ENCODE measurements around the gene SLC27A4. TPM values are rescaled to one million over a fixed set of nuclear protein-coding genes. Genes with fewer than 3 reads are reported as not detected.

Gene SLC27A4
- total RNA-seq, 6 experiments from 2014 or later, result 15.8 to 97.3 (median 24.1) TPM

DNA sequence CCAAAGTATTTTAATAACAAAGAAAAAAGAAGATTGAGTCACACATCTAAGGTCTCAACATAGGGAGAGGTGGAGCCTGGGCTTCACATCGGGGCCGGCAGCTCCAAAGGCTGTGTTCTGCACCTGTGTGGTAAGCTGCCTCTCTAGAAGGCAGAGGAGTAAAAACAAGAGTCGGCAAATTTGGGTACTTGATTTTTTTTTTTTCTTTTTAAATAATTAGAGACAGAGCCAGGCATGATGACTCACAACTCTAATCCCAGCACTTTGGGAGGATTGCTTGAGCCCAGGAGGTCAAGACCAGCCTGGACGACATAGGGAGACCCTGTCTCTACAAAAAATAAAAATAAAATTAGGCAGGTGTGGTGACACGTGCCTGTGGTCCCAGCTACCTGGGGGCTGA is 35.5 kb downstream of the SLC27A4 start:
- WGBS (ENCODE audit: insufficient coverage, low coverage, low lambda C conversion rate, missing lambda C conversion rate), result 83% methylated on average over 5 of the region's 5 CpGs
- peaks cover 0 to 7% (median 4%) of the 10 kb centered on the region in 4 donors for H3K36me3 ChIP-seq

DNA sequence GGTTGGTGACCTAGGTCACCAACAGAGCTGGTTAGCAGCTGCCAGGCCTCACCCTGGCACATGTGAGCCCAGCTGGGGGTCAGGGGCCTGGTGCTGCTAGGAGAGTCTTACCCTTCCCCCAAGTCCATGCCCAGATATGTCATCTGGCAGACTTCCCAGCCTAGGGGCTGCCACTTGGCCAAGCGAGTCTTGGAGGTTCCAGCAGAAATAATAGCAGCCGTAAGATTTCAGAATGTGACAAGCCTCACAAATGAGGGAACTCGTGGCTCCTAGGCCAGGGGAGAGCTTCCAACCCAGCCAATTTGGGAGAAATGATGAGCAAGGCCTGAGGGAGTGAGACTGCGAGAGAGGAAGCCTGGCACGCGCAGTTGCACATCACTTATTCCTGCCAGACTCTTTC is 41.9 kb downstream of the SLC27A4 start:
- H3K36me3 ChIP-seq, result peaks cover 0 to 10% (median 6%) of the 10 kb centered on the region in 4 donors

More for the DNA sequence above, 35.5 kb downstream of the SLC27A4 start:
- H3K27ac ChIP-seq, result no peak overlapping the region
- H3K4me1 ChIP-seq, result peaks cover 0 to 7% (median 3%) of the 10 kb centered on the region in 4 donors
- H3K9me3 ChIP-seq, result no peaks in the 10 kb centered on the region
- ATAC-seq (no peak), DNase-seq (no peak)
- no peak overlapping the region for H3K4me3 ChIP-seq
- TF ChIP-seq POLR2A (IDR thresholded peaks at IDR 0.05), result no peak
- TF ChIP-seq, protein P1, sequence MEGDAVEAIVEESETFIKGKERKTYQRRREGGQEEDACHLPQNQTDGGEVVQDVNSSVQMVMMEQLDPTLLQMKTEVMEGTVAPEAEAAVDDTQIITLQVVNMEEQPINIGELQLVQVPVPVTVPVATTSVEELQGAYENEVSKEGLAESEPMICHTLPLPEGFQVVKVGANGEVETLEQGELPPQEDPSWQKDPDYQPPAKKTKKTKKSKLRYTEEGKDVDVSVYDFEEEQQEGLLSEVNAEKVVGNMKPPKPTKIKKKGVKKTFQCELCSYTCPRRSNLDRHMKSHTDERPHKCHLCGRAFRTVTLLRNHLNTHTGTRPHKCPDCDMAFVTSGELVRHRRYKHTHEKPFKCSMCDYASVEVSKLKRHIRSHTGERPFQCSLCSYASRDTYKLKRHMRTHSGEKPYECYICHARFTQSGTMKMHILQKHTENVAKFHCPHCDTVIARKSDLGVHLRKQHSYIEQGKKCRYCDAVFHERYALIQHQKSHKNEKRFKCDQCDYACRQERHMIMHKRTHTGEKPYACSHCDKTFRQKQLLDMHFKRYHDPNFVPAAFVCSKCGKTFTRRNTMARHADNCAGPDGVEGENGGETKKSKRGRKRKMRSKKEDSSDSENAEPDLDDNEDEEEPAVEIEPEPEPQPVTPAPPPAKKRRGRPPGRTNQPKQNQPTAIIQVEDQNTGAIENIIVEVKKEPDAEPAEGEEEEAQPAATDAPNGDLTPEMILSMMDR (IDR thresholded peaks at IDR 0.05), result no peak
- H3K27me3 ChIP-seq, result no peaks in the 10 kb centered on the region
- intact Hi-C loops (cut with DNase I), result no loop called here

DNA sequence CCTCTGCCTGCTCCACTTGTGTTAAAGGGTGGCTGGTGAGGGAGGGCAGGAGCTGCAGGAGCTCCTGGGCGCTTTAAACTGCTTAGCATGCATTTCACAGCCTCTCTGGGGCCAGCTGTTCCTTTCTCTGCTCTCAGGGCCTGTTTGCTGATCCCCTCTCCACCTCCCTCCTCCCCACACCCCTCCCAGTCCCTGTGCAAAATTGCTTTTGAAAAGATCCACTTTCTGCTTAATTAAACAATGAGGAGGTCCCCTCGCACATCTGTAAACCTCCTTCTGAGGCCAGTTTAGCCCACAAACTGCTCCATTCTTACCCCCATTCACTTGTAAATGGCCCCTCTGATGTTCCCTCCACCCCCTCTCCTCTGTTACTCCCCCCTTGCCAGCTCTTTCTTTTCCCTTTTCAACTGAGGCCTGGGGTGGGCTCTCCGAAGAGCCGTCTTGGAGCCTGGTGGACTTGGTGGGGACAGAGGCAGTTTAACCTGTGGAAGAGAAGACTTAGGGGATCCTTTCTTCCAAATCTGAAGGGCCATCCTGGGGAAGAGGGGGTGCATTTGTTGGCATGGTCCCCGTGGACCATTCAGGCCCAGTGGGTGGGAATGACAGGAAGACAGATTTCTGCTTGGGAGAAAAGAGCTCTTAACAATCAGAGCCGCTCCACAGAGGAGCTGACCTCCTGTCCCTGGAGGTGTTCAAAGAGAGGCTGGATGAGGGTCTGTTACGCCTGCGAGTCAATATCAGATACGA is 42.9 kb downstream of the SLC27A4 start:
- no peak for ATAC-seq
- TF ChIP-seq, protein P1 (IDR thresholded peaks at IDR 0.05), result no peak
- TF ChIP-seq POLR2A (IDR thresholded peaks at IDR 0.05), result no peak
- Histone ChIP-seq H3K27ac (no peak overlapping the region), H3K4me1 (no peaks in the 10 kb centered on the region), H3K36me3 (peaks cover 0 to 14% (median 7%) of the 10 kb centered on the region in 4 donors), H3K27me3 (no peaks in the 10 kb centered on the region), H3K9me3 (no peaks in the 10 kb centered on the region), H3K4me3 (no peak overlapping the region)
- WGBS (ENCODE audit: insufficient coverage, low coverage, low lambda C conversion rate, missing lambda C conversion rate), result 95% methylated on average over 6 of the region's 9 CpGs
- intact Hi-C loops (cut with DNase I), result no loop called here
- no peak for DNase-seq

More for the DNA sequence above, 41.9 kb downstream of the SLC27A4 start:
- Histone ChIP-seq H3K4me3 (no peak overlapping the region), H3K27ac (no peak overlapping the region), H3K9me3 (no peaks in the 10 kb centered on the region), H3K27me3 (no peaks in the 10 kb centered on the region), H3K4me1 (no peaks in the 10 kb centered on the region)
- WGBS (ENCODE audit: insufficient coverage, low coverage, low lambda C conversion rate, missing lambda C conversion rate), result 86% methylated on average over 4 of the region's 6 CpGs
- intact Hi-C loops (cut with DNase I), result no loop called here
- ATAC-seq, result no peak
- no peak for DNase-seq
- no peak for TF ChIP-seq POLR2A (IDR thresholded peaks at IDR 0.05)
- TF ChIP-seq, protein P1 (IDR thresholded peaks at IDR 0.05), result no peak

DNA sequence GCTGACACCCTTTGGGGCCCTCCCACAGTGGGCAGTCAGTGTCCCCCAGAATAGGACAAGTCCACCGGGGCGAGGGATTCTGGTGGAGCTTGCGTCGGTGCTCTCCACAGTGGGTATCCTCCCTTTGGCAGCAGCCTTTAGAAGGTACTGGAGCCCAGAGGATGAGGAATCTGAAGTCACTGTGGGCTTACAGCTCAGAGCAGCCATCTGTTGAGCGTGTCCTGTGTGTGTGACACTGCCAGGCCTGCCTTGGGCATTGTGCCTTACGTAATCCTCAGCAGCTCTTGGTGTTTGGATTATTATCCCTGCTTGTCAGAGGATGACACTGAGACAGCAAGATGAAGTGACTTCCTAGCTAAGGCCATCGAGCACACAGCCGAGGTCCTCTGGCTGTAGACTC is 43.5 kb downstream of the SLC27A4 start:
- ATAC-seq, result no peak
- Histone ChIP-seq H3K4me3 (no peak overlapping the region), H3K27me3 (no peaks in the 10 kb centered on the region), H3K9me3 (no peaks in the 10 kb centered on the region), H3K4me1 (no peaks in the 10 kb centered on the region), H3K27ac (no peak overlapping the region), H3K36me3 (peaks cover 0 to 19% (median 10%) of the 10 kb centered on the region in 4 donors)
- WGBS (ENCODE audit: insufficient coverage, low coverage, low lambda C conversion rate, missing lambda C conversion rate), result no CpG with 5 or more reads among the region's 8 CpGs
- intact Hi-C loops (cut with DNase I), result no loop called here
- DNase-seq, result no peak
- TF ChIP-seq, protein P1 (IDR thresholded peaks at IDR 0.05), result no peak
- TF ChIP-seq POLR2A (IDR thresholded peaks at IDR 0.05), result no peak
